PC-3 (cell line): Measurements from ENCODE around the gene CTNND2. TPM values are rescaled to one million over a fixed set of nuclear protein-coding genes. Genes with fewer than 3 reads are reported as not detected.

Experiments
- ATAC-seq: fragments of 200-7000 bp; cut with Tn5 transposase; 2 replicates; pipeline ENCODE4 v1.9.1; 2020; ENCODE audit warnings: mild to moderate bottlenecking, moderate library complexity
- BruUV-seq: library from RNA; stranded (reverse); fragments of 400-500 nt; replicated peaks from 2 replicates; lab custom pipeline; 2021; lab: Mats Ljungman, UMichigan
- CTCF ChIA-PET: fragments of 300-600 bp; sonication (Branson Sonifier 250); formaldehyde crosslinking; loops from one replicate; lab custom pipeline; 2022; ENCODE audit warnings: antibody characterized with exemption; lab: Charles Lee
- POLR2A ChIA-PET: fragments of 300-600 bp; sonication (Branson Sonifier 250); formaldehyde crosslinking; loops from one replicate; lab custom pipeline; 2022; ENCODE audit warnings: antibody characterized with exemption; ENCODE audit not compliant: unreplicated experiment; lab: Charles Lee
- DNase-seq: peaks from one replicate; pipeline ENCODE4 v3.0.0-alpha.2; 2015
- H2AFZ ChIP-seq: fragments of 300-600 bp; sonication (generic); 2 replicates; pipeline ENCODE4 v1.6.0; 2016; ENCODE audit warnings: antibody characterized with exemption, low read length
- H3F3A ChIP-seq: fragments of 300-600 bp; sonication (generic); one replicate; pipeline ENCODE4 v1.6.0; 2017; ENCODE audit warnings: antibody characterized with exemption, low read length, control low read depth, mild to moderate bottlenecking; ENCODE audit not compliant: unreplicated experiment
- H3K27ac ChIP-seq: fragments of 300-600 bp; sonication (generic); 2 replicates; pipeline ENCODE4 v1.5.1; 2016; ENCODE audit warnings: mild to moderate bottlenecking, low read length
- H3K27me3 ChIP-seq: fragments of 300-600 bp; sonication (generic); 2 replicates; pipeline ENCODE4 v1.6.1; 2016; ENCODE audit warnings: low read length, mixed read lengths
- H3K36me3 ChIP-seq: fragments of 300-600 bp; sonication (generic); 2 replicates; pipeline ENCODE4 v1.6.1; 2016; ENCODE audit warnings: low read depth, mixed run types, low read length, mixed read lengths
- H3K4me1 ChIP-seq: fragments of 300-600 bp; sonication (generic); 2 replicates; pipeline ENCODE4 v1.5.1; 2016; ENCODE audit warnings: low read length; ENCODE audit not compliant: insufficient read depth
- H3K4me2 ChIP-seq: fragments of 300-600 bp; sonication (generic); 2 replicates; pipeline ENCODE4 v1.6.0; 2016; ENCODE audit warnings: low read length
- H3K4me3 ChIP-seq: fragments of 300-600 bp; sonication (generic); 2 replicates; pipeline ENCODE4 v1.5.1; 2016; ENCODE audit warnings: mild to moderate bottlenecking, low read length, mixed read lengths
- H3K79me2 ChIP-seq: fragments of 300-600 bp; sonication (generic); 2 replicates; pipeline ENCODE4 v1.6.1; 2017; ENCODE audit warnings: low read length, mixed read lengths
- H3K9ac ChIP-seq: fragments of 300-600 bp; sonication (generic); 2 replicates; pipeline ENCODE4 v1.6.0; 2016; ENCODE audit warnings: mild to moderate bottlenecking, low read length
- H3K9me2 ChIP-seq: fragments of 300-600 bp; sonication (generic); replicated peaks from 2 replicates; pipeline ENCODE4 v1.6.1; 2016; ENCODE audit warnings: mixed run types, low read length, mixed read lengths
- H3K9me3 ChIP-seq: fragments of 300-600 bp; sonication (generic); 2 replicates; pipeline ENCODE4 v1.6.1; 2016; ENCODE audit warnings: low read length, mixed read lengths
- H4K20me1 ChIP-seq: fragments of 300-600 bp; sonication (generic); 2 replicates; pipeline ENCODE4 v1.6.1; 2016; ENCODE audit warnings: low read length, mixed read lengths
- EZH2 ChIP-seq: fragments of 300-600 bp; sonication (generic); IDR thresholded peaks from one replicate; pipeline ENCODE4 v1.6.1; 2017; ENCODE audit warnings: antibody characterized with exemption, mild to moderate bottlenecking, low read length; ENCODE audit not compliant: unreplicated experiment
- EZH2phosphoT487 ChIP-seq: fragments of 300-600 bp; sonication (generic); IDR thresholded peaks from 2 replicates; pipeline ENCODE4 v1.6.1; 2018; ENCODE audit warnings: mild to moderate bottlenecking, antibody characterized with exemption, low read length, borderline replicate concordance
- intact Hi-C: fragments of 100-400 bp; cut with micrococcal nuclease; formaldehyde crosslinking; loops from 2 replicates; pipeline ENCODE4 v1.9.0; 2023
- total RNA-seq: library from RNA; depleted of rRNA; stranded (reverse); fragments of >200 nt; gene quantifications from 2 replicates; pipeline ENCODE4 v1.2.3, GENCODE V29; 2014
- TF ChIP-seq, protein P1 (sequence below): fragments of 300-600 bp; sonication (generic); conservative IDR thresholded peaks from 2 replicates; pipeline ENCODE4 v1.5.1; 2017; ENCODE audit warnings: antibody characterized with exemption, low read depth, mild to moderate bottlenecking, low read length

The CTNND2 gene
- total RNA-seq, 1 experiment from 2014 or later = 1.8 TPM

DNA sequence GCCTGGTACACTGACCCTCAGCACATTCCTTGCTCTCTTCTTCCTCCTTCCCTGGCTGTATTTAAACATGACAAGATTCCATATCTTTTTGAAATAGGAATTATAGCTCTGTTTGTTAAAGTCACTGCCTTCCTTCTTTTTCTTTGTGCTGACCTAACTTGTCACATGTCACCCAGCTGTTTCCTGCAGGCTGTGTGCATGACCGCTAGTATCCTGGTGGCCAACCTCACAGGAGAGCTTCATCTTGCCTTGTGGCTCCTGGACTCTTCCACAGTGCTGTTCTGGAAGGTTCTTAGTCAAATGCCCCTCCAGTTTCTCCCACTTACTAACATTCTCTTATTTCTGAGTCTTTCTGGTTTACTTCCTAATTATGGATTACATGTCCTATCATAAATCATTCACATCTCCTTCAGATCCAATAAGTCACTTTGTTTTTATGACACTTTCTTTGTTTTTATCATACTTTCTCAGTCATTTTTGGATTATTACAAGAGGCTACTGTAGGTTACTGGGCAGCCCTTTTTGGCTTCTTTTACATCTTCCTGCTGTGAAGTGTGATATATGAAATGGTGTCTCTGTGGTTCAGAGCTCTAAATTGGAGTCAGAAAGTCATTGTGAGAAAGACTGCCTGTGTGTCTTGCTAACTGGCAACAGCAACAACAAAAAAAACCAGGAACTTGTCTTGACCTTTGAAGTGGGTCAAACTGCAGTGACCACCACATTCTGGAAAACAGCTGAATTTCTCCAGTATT is 679.6 kb downstream of the CTNND2 start:
- Histone ChIP-seq H3K27me3 (no peaks in the 10 kb centered on the region), H3K27ac (no peak overlapping the region), H3K9me3 (no peaks in the 10 kb centered on the region), H3K9me2 (no peaks in the 10 kb centered on the region), H3K4me2 (no peak overlapping the region), H3K79me2 (no peaks in the 10 kb centered on the region), H4K20me1 (no peaks in the 10 kb centered on the region), H3F3A (no peaks in the 10 kb centered on the region), H3K4me3 (no peak overlapping the region), H3K9ac (no peak overlapping the region), H3K4me1 (no peaks in the 10 kb centered on the region), H2AFZ (no peak overlapping the region), H3K36me3 (no peaks in the 10 kb centered on the region)
- intact Hi-C loops = no loop called here
- DNase-seq (no peak), ATAC-seq (no peak)
- no peak for TF ChIP-seq EZH2phosphoT487
- ChIA-PET CTCF (no interaction called here), POLR2A (no interaction called here)
- BruUV-seq = no TSS peak

- no peak overlapping the region for H3K9ac ChIP-seq
- no peak for ATAC-seq
- H3K9me2 ChIP-seq = no peaks in the 10 kb centered on the region
- H3K9me3 ChIP-seq = no peaks in the 10 kb centered on the region
- BruUV-seq = no TSS peak
- no peak overlapping the region for H3K27ac ChIP-seq
- peak; percentile 49 for DNase-seq
- H3F3A ChIP-seq = no peaks in the 10 kb centered on the region
- TF ChIP-seq EZH2phosphoT487 = no peak
- TF ChIP-seq, protein P1, sequence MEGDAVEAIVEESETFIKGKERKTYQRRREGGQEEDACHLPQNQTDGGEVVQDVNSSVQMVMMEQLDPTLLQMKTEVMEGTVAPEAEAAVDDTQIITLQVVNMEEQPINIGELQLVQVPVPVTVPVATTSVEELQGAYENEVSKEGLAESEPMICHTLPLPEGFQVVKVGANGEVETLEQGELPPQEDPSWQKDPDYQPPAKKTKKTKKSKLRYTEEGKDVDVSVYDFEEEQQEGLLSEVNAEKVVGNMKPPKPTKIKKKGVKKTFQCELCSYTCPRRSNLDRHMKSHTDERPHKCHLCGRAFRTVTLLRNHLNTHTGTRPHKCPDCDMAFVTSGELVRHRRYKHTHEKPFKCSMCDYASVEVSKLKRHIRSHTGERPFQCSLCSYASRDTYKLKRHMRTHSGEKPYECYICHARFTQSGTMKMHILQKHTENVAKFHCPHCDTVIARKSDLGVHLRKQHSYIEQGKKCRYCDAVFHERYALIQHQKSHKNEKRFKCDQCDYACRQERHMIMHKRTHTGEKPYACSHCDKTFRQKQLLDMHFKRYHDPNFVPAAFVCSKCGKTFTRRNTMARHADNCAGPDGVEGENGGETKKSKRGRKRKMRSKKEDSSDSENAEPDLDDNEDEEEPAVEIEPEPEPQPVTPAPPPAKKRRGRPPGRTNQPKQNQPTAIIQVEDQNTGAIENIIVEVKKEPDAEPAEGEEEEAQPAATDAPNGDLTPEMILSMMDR = no peak
- no peak for TF ChIP-seq EZH2
- no peaks in the 10 kb centered on the region for H3K79me2 ChIP-seq
- no peaks in the 10 kb centered on the region for H4K20me1 ChIP-seq
- no peaks in the 10 kb centered on the region for H3K4me1 ChIP-seq
- POLR2A ChIA-PET = no interaction called here
- H3K36me3 ChIP-seq = no peaks in the 10 kb centered on the region
- H3K4me3 ChIP-seq = no peak overlapping the region
- intact Hi-C loops = no loop called here
- H3K4me2 ChIP-seq = no peak overlapping the region
- no peak overlapping the region for H2AFZ ChIP-seq
- CTCF ChIA-PET = no interaction called here
- peaks cover 5% of the 10 kb centered on the region for H3K27me3 ChIP-seq
Measured at GRCh38 chr5:11222169-11222568, 682.1 kb downstream of the CTNND2 start.

DNA sequence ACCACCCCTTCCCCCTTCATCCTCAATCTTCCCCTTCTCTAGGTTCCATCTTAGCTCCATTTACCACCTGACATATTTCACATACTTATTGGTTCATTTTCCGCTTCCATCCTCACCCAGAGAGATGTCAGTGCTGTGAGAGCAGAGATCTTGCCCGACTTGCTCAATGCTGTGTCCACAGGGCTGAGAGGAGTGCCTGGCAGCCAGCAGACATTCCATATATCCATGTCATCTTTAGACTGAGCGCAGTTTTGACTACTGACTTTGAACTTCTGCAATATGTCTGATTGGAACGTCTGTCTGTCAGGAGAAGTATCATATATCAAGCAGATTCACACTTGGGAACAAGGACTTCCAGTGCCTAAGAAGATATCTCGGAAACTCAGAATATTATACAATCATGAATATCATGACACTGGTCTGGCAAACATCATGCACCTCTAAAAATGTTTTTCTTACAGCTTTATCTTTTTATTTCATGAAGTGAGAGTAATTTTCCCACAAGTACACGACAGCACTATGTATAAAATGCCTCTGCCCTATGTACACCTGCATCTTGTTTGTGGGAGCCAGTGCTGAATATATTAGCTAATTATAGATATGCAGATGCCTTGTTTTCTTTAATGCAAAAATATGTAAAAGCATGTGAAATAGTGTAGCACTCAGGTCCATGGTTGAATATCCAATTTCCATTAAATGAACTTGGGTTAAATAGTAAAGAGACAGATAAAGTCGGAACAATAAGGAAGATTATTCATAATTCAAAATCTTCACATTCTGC is 689.2 kb downstream of the CTNND2 start:
- intact Hi-C loops = no loop called here
- H3K9me2 ChIP-seq = no peaks in the 10 kb centered on the region
- ChIA-PET CTCF (no interaction called here), POLR2A (no interaction called here)
- no peaks in the 10 kb centered on the region for H3F3A ChIP-seq
- TF ChIP-seq, protein P1 = no peak
- no peak for TF ChIP-seq EZH2
- no peak for TF ChIP-seq EZH2phosphoT487
- H3K9me3 ChIP-seq = no peaks in the 10 kb centered on the region
- DNase-seq = peak; percentile 25
- no peaks in the 10 kb centered on the region for H3K36me3 ChIP-seq
- H3K27me3 ChIP-seq = peaks cover 38% of the 10 kb centered on the region
- no TSS peak for BruUV-seq
- ATAC-seq = no peak
- H3K9ac ChIP-seq = no peak overlapping the region
- H2AFZ ChIP-seq = no peak overlapping the region
- no peaks in the 10 kb centered on the region for H3K79me2 ChIP-seq
- H3K4me2 ChIP-seq = no peak overlapping the region
- no peak overlapping the region for H3K4me3 ChIP-seq
- H4K20me1 ChIP-seq = no peaks in the 10 kb centered on the region
- H3K4me1 ChIP-seq = no peaks in the 10 kb centered on the region
- no peak overlapping the region for H3K27ac ChIP-seq
